HepG2 (cell line): Measurements from ENCODE around the gene KRT34. TPM values are rescaled to one million over a fixed set of nuclear protein-coding genes. Genes with fewer than 3 reads are reported as not detected.

ENCODE experiments used
- ATAC-seq: fragments of 200-7000 bp; cut with Tn5 transposase; 3 replicates; pipeline ENCODE4 v1.9.1; 2020; ENCODE audit warnings: mild to moderate bottlenecking, moderate library complexity
- BruUV-seq: library from RNA; stranded (reverse); fragments of 400-500 nt; replicated peaks from 2 replicates; lab custom pipeline; 2021; lab: Mats Ljungman, UMichigan
- CTCF ChIA-PET: fragments of 300-600 bp; formaldehyde crosslinking; extraction: SDS; loops from one replicate; lab custom pipeline; 2021; ENCODE audit warnings: low total read pairs, inconsistent platforms, low intra/inter-chr PET ratio; lab: Yijun Ruan, JAX
- POLR2A ChIA-PET: fragments of 350-600 bp; sonication (Branson Sonifier 250); formaldehyde crosslinking; loops from one replicate; lab custom pipeline; 2020; ENCODE audit warnings: antibody characterized with exemption, inconsistent platforms; lab: Yijun Ruan, JAX
- DNase-seq: peaks from one replicate; pipeline ENCODE4 v3.0.0-alpha.2; 2015; ENCODE audit warnings: low spot score
- FAIRE-seq: peaks from 3 replicates; lab custom pipeline; 2011; peaks lifted over from hg19 to GRCh38; lab: Jason Lieb, UNC
- H2AFZ ChIP-seq: one replicate; pipeline ENCODE4 v1.6.1; 2011; ENCODE audit warnings: low read length, inconsistent platforms
- H3K27ac ChIP-seq: fragments of 300-600 bp; 3 replicates; pipeline ENCODE4 v1.8.0; 2011; ENCODE audit warnings: mixed run types, mild to moderate bottlenecking, mixed read lengths, low read length, inconsistent platforms; ENCODE audit not compliant: insufficient read depth; ENCODE audit errors: extremely low read length
- H3K27me3 ChIP-seq, 2 experiments: fragments of 200-600 bp in 1 of 2; 2 replicates in 1 of 2; 3 replicates in 1 of 2; pipeline versions ENCODE4 v1.6.0 to v1.8.0; 2011; ENCODE audit warnings: low read length in 2 of 2, mild to moderate bottlenecking in 2 of 2, moderate library complexity in 2 of 2, inconsistent platforms in 1 of 2; ENCODE audit not compliant: insufficient read depth in 2 of 2, control insufficient read depth in 1 of 2
- H3K36me3 ChIP-seq, 2 experiments: fragments of 200-600 bp in 1 of 2; replicated peaks in 1 of 2; 2 replicates in 1 of 2; 3 replicates in 1 of 2; pipeline versions ENCODE4 v1.5.1 to v1.8.0; 2011; ENCODE audit warnings: low read length in 2 of 2, inconsistent platforms in 1 of 2; ENCODE audit not compliant: insufficient read depth in 2 of 2, control insufficient read depth in 1 of 2
- H3K4me1 ChIP-seq: 2 replicates; pipeline ENCODE4 v1.5.1; 2012; ENCODE audit warnings: low read length, inconsistent platforms; ENCODE audit not compliant: insufficient read depth
- H3K4me2 ChIP-seq: 2 replicates; pipeline ENCODE4 v1.6.0; 2011; ENCODE audit warnings: low read depth, low read length, inconsistent platforms
- H3K4me3 ChIP-seq, 3 experiments: fragments of 200-600 bp in 1 of 3; sonication (generic), shearing (Covaris generic) in 1 of 3; replicated peaks in 1 of 3; 2 replicates each; pipeline ENCODE4 v1.5.1; 2011 to 2016; ENCODE audit warnings: low read length in 3 of 3, inconsistent platforms in 2 of 3, low read depth in 2 of 3, mild to moderate bottlenecking in 2 of 3, control low read depth in 1 of 3, mixed read lengths in 1 of 3; ENCODE audit not compliant: insufficient read depth in 1 of 3
- H3K79me2 ChIP-seq: one replicate; pipeline ENCODE4 v1.6.1; 2011; ENCODE audit warnings: low read length, inconsistent platforms; ENCODE audit not compliant: insufficient read depth
- H3K9ac ChIP-seq: 2 replicates; pipeline ENCODE4 v1.6.0; 2011; ENCODE audit warnings: mild to moderate bottlenecking, low read depth, low read length, inconsistent platforms; ENCODE audit not compliant: insufficient read depth
- H3K9me3 ChIP-seq: 2 replicates; pipeline ENCODE4 v1.5.1; 2012; ENCODE audit warnings: mild to moderate bottlenecking, low read length
- H4K20me1 ChIP-seq: 2 replicates; pipeline ENCODE4 v1.6.0; 2011; ENCODE audit warnings: inconsistent platforms, mild to moderate bottlenecking, low read length, moderate library complexity; ENCODE audit not compliant: insufficient read depth
- CSRNP1 ChIP-seq: sonication (generic); formaldehyde crosslinking; IDR thresholded peaks from 2 replicates; pipeline ENCODE4 v1.8.1; 2023; ENCODE audit warnings: mild to moderate bottlenecking, missing genetic modification reagents
- GMEB2 ChIP-seq: IDR thresholded peaks from 2 replicates; pipeline ENCODE4 v1.6.1; 2016; ENCODE audit warnings: missing biosample characterization, missing genetic modification reagents, low read depth
- HMGA1 ChIP-seq: sonication (generic); formaldehyde crosslinking; conservative IDR thresholded peaks from 2 replicates; pipeline ENCODE4 v1.4.0; 2020; ENCODE audit warnings: missing genetic modification reagents
- MED1 ChIP-seq: sonication (generic); formaldehyde crosslinking; IDR thresholded peaks from 2 replicates; pipeline ENCODE4 v1.4.0; 2020; ENCODE audit warnings: missing genetic modification reagents
- POLR2AphosphoS2 ChIP-seq: IDR thresholded peaks from 2 replicates; pipeline ENCODE4 v1.6.1; 2011; ENCODE audit warnings: low read depth, low read length, improper control_type of control experiment
- RXRB ChIP-seq: IDR thresholded peaks from 2 replicates; pipeline ENCODE4 v1.6.1; 2016; ENCODE audit warnings: borderline replicate concordance, missing genetic modification reagents, missing compliant biosample characterization
- TBX2 ChIP-seq: sonication (generic); formaldehyde crosslinking; IDR thresholded peaks from 2 replicates; pipeline ENCODE4 v1.5.0; 2020; ENCODE audit warnings: missing genetic modification reagents, mild to moderate bottlenecking, borderline replicate concordance
- ZNF383 ChIP-seq: sonication (generic); formaldehyde crosslinking; IDR thresholded peaks from 2 replicates; pipeline ENCODE4 v1.4.0; 2020; ENCODE audit warnings: missing genetic modification reagents, mild to moderate bottlenecking, borderline replicate concordance
- ZNF552 ChIP-seq: sonication (generic); formaldehyde crosslinking; IDR thresholded peaks from 2 replicates; pipeline ENCODE4 v1.9.0; 2022; ENCODE audit warnings: missing genetic modification reagents, mild to moderate bottlenecking, borderline replicate concordance
- ZNF770 ChIP-seq: sonication (generic); formaldehyde crosslinking; IDR thresholded peaks from 2 replicates; pipeline ENCODE4 v1.5.0; 2020; ENCODE audit warnings: mild to moderate bottlenecking, missing genetic modification reagents
- ZSCAN22 ChIP-seq: sonication (generic); formaldehyde crosslinking; IDR thresholded peaks from 2 replicates; pipeline ENCODE4 v1.4.0; 2020; ENCODE audit warnings: mild to moderate bottlenecking, missing genetic modification reagents
- WGBS: methylation state at CpG from one replicate; pipeline ENCODE4 v1.1.6; 2017; ENCODE audit warnings: low lambda C conversion rate; 5-methylcytosine and 5-hydroxymethylcytosine counted together
- in situ Hi-C: cut with HindIII; loops from 2 replicates; pipeline ENCODE4 v1.10.0; 2017; ENCODE audit warnings: low pct_unique_long_range_greater_than_20kb; ENCODE audit not compliant: extremely low pct_ligation_motif_present
- intact Hi-C: fragments of 100-400 bp; cut with micrococcal nuclease; formaldehyde crosslinking; loops from one replicate; pipeline ENCODE4 v1.10.0; 2022; ENCODE audit not compliant: unreplicated experiment
- polyA plus RNA-seq, 8 experiments: library from polyadenylated mRNA; depleted of rRNA in 3 of 8; stranded (reverse) in 7 of 8; unstranded in 1 of 8; fragments of >200 nt; fragmentation: Illumina TruSeq in 4 of 8; extraction: Trizol in 4 of 8; gene quantifications; 2 replicates each; pipeline versions ENCODE4 v1.2.1 to v1.2.3, GENCODE V29; 2011 to 2016; ENCODE audit warnings: low read depth in 4 of 8, missing spikeins in 1 of 8, mixed read lengths in 1 of 8; ENCODE audit not compliant: insufficient read depth in 1 of 8
- total RNA-seq, 5 experiments: library from RNA; depleted of rRNA; stranded (reverse); fragments of >200 nt; fragmentation: Illumina TruSeq; extraction: Trizol; gene quantifications; 2 replicates each; pipeline ENCODE4 v1.2.3, GENCODE V29; 2016; ENCODE audit warnings: low read depth in 1 of 5
- TF ChIP-seq, protein P1 (sequence below), 2 experiments: sonication (generic) in 1 of 2; formaldehyde crosslinking in 1 of 2; IDR thresholded peaks; 2 replicates each; pipeline versions ENCODE4 v1.4.0 to v1.6.1; 2016 to 2020; ENCODE audit warnings: borderline replicate concordance in 1 of 2, low read depth in 1 of 2, mild to moderate bottlenecking in 1 of 2, missing genetic modification reagents in 1 of 2

The KRT34 gene
- total and polyA plus RNA-seq, 2 of the 13 experiments (the other 11 are each of a cell fraction or from before 2014, with no cell fraction given), result not detected

- WGBS, result 2% methylated on average over 3 of the region's 3 CpGs
- Histone ChIP-seq H4K20me1 (no peaks in the 10 kb centered on the region), H3K36me3 (no peaks in the 10 kb centered on the region), H3K4me1 (no peaks in the 10 kb centered on the region), H3K9me3 (peaks cover 11% of the 10 kb centered on the region; the same call in 1 of the 2 replicates), H3K4me3 (no peak overlapping the region), H3K79me2 (no peaks in the 10 kb centered on the region), H3K27me3 (no peaks in the 10 kb centered on the region; a peak in 2 of 5 replicates), H2AFZ (no peak overlapping the region), H3K4me2 (no peak overlapping the region), H3K27ac (no peak overlapping the region), H3K9ac (no peak overlapping the region)
- in situ Hi-C loops (no loop called here), intact Hi-C loops (no loop called here)
- POLR2A ChIA-PET, result no interaction called here
- no peak for DNase-seq
- no TSS peak for BruUV-seq
- ATAC-seq, result no peak
- FAIRE-seq, result no peak
- CTCF ChIA-PET, result no interaction called here
- TF ChIP-seq HMGA1 (CRISPR knock-in tag) (no peak), ZNF770 (no peak), ZNF552 (CRISPR knock-in tag) (no peak), MED1 (CRISPR knock-in tag) (no peak), RXRB (CRISPR knock-in tag) (no peak), ZSCAN22 (CRISPR knock-in tag) (no peak), POLR2AphosphoS2 (no peak), CSRNP1 (CRISPR knock-in tag) (no peak), ZNF383 (CRISPR knock-in tag) (no peak), GMEB2 (CRISPR knock-in tag) (no peak), TBX2 (CRISPR knock-in tag) (no peak)
- TF ChIP-seq, protein P1, sequence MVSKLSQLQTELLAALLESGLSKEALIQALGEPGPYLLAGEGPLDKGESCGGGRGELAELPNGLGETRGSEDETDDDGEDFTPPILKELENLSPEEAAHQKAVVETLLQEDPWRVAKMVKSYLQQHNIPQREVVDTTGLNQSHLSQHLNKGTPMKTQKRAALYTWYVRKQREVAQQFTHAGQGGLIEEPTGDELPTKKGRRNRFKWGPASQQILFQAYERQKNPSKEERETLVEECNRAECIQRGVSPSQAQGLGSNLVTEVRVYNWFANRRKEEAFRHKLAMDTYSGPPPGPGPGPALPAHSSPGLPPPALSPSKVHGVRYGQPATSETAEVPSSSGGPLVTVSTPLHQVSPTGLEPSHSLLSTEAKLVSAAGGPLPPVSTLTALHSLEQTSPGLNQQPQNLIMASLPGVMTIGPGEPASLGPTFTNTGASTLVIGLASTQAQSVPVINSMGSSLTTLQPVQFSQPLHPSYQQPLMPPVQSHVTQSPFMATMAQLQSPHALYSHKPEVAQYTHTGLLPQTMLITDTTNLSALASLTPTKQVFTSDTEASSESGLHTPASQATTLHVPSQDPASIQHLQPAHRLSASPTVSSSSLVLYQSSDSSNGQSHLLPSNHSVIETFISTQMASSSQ (IDR thresholded peaks at IDR 0.05; ENCODE audit: low read depth), result no peak
- TF ChIP-seq, protein P1 (CRISPR knock-in tag; IDR thresholded peaks at IDR 0.05; ENCODE audit: borderline replicate concordance), result no peak
Observed at GRCh38 chr17:41343029-41343428, 39.1 kb downstream of the KRT34 start.
